Stimulated activated CD8-positive, alpha-beta memory T cell treated with anti-CD3 and anti-CD28 coated beads, Interleukin-15, amount 100 ng/mL, for 24 hours (primary cell): Measurements from ENCODE around the gene IFITM1.
"Not testable (repeated sequence)": the region's sequence is repeated elsewhere in the genome, so short reads cannot be mapped to it uniquely, and the experiment has no call there.

Experiments
- DNase-seq: peaks from one replicate; pipeline ENCODE4 v3.0.0-alpha.2; 2020; ENCODE audit warnings: low read depth

Gene IFITM1

DNA sequence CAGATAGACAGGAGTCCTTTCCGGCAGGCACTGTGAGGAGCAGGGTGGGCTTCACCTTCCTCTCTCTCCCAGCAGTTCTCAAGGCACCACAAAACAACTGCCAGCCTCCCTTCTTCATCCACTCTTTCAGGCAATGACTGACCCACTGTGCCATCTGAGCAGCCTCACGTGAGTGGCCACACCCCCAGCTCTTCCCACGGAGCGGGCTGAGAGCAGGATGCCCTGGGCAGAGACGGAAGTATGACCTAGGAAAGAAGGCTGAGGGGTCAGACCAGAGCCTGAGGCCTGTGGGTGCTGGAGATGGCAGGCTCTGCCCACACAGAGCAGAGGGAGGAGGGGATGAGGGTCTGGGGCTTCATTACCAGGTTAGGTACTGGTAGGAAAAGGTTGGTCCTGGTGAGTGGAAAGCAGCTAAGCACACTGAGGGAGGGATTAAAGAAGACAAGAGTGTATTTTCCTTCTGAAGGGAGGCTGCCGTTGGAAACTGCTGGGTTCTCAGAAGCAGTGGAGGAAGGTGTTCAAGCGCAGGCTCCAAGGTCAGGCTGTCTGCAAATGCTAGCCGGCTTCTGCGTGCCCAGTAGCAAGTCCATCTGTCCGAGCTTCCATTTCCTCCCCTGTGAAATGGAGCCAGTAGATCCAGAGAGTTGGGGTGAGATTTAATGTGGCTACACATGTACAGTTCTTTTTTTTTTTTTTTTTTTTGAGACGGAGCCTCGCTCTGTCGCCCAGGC is 31.0 kb upstream of the IFITM1 start:
- no peak for DNase-seq

- no peak for DNase-seq
These were observed 30.3 kb upstream of the IFITM1 start for GRCh38 chr11:283405-284104.

GRCh38 chr11:284105-285020 is 29.5 kb upstream of the IFITM1 start:
- DNase-seq, result no peak

- no peak for DNase-seq
These were observed 28.6 kb upstream of the IFITM1 start for GRCh38 chr11:285021-285893.

DNA sequence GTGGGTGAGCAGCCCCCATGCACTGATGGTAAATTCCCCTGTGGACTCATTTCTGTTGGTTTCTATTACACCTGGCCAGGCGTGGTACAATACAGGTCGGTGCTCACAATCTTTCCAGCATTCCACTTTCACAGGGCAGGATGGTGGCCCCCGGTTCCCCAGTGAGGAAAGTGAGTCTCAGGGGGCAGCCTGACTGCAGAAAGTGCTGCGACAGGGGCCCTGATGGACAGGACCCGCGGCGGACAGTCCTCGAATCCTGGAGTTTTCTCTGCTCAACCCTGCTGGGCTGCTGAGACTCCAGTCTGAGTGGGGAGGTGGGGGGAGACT is 28.0 kb upstream of the IFITM1 start:
- no peak for DNase-seq

DNA sequence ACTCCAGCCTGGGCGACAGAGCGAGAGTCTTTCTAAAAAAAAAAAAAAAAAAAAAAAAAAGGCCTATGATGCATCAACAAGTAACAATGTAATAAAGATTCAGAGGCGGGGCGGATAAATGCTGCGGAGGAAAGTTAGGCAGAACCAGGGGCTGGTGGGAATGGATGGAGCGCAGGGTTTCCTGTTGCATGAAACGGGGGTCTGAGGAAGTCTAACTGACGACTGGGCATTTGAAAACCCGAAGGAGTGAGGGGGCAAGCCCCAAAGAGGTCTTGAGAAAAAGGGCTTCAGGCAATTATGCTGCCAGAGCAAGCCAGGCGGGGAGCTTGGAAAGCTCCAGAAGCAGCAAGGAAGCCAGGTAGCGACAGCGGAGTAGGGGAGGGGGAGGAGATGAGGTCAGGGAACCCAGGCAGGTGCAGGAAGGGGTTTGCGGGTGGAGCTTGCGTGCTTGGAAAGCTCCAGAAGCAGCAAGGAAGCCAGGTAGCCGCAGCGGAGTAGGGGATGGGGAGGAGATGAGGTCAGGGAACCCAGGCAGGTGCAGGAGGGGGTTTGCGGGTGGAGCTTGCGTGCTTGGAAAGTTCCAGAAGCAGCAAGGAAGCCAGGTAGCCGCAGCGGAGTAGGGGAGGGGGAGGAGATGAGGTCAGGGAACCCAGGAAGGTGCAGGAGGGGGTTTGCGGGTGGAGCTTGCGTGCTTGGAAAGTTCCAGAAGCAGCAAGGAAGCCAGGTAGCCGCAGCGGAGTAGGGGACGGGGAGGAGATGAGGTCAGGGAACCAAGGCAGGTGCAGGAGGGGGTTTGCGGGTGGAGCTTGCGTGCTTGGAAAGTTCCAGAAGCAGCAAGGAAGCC is 26.6 kb upstream of the IFITM1 start:
- not testable (repeated sequence) for DNase-seq

DNA sequence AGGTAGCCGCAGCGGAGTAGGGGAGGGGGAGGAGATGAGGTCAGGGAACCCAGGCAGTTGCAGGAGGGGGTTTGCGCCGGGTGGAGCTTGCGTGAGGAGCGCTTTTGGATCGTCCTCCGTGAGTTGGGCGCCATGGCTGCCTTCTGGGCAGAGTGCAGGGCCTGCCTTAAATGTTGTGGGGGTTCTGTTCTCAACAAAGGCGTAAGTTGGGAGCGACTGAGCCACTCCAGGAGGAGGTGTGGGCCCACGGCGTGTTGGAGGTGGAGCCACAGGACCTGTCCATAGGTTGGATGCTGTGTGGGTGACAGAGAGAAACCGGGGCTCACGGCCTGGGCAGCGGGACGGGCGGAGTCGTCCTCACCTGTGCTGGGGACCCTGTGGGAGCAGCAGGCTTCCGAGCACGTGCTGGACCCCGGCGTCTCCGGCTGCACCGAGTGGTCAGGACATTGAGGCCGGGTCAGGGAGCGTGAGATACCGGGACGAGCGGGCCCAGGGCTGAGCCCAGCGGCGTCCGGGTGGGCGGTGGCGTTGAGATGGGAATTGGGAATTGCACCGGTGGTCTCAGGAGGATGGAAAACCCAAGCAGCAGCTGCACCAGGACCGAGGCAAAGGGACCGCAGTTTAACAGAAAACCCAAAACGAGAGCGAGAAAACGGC is 25.9 kb upstream of the IFITM1 start:
- no peak for DNase-seq

- DNase-seq, result no peak
These were observed 25.1 kb upstream of the IFITM1 start, which contains the start of gene PGGHG for GRCh38 chr11:288478-289397. Gene PGGHG, plus strand, starts transcription at chr11:289126. Its CDS starts 691 bp downstream, at chr11:289817.

DNA sequence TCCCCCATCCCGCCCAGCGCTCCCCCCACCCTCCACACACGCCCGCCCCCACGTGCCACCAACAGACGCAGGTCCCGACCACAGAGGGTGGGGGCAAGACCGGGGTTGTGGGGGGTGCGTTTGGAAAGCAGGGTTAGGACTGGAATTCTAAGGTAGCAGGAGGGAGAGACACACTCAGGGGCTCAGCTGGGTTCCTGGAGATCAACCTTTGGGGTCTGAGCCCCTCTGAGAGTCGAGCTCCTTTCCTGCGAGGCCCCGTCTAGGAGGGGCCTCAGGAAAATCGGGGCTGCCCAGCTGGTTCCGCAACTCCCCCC is 24.5 kb upstream of the IFITM1 start:
- no peak for DNase-seq

DNA sequence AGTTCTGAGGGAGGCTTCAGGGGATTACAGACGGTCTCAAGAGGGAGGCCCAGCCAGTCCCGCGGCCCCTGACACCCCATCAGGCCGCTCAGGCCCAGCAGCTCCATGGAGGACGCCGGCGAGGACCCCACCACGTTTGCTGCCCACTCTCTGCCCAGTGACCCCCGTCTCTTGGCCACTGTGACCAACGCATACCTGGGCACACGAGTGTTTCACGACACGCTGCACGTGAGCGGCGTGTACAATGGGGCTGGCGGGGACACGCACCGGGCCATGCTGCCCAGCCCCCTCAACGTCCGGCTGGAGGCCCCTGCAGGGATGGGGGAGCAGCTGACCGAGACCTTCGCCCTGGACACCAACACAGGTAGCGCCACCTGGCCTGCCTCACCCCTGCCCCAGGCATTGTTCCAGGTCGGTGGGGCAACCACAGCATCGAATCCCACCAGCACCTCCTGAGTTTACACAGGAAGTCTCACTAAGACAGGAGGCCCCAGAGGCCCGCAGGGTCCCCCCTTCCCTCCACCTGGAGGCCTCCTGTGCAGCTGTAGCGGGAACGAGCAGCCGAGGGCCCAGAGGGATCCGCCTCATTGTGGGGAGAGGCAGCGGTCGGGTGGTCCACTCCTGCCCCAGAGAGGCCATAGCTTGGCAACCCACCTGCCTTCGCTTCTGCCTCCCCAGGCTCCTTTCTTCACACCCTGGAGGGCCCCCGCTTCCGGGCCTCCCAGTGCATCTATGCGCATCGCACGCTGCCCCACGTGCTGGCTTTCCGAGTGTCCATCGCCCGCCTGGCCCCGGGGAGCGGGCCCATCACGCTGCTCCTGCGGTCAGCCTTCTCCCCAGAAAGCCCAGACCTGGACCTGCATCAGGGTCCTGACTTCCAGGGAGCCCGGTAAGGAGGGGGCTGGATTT is 23.9 kb upstream of the IFITM1 start:
- DNase-seq, result no peak

DNA sequence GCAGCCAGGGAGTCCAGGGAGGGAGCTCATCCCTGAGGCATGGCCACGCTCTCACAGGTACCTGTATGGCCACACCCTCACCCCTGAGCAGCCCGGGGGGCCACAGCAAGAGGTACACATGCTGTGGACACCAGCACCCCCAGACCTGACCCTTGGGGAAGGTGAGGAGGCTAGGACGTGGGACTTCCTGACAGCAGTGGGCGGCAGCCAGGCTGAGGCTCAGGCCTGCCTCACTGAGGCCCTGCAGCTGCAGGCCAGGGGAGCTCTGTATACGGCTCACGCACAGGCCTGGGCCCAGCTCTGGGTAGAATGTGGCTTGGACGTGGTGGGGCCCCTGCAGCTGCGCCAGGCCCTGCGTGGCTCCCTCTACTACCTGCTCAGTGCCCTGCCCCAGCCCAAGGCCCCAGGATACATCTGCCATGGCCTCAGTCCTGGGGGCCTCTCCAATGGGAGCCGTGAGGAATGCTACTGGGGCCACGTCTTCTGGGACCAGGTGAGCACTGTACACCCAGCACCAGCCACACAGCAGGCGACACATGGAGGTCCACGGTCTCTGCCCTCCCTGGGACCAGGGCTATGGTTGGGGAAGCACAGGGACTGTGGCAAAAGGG is 23.1 kb upstream of the IFITM1 start:
- DNase-seq, result no peak

DNA sequence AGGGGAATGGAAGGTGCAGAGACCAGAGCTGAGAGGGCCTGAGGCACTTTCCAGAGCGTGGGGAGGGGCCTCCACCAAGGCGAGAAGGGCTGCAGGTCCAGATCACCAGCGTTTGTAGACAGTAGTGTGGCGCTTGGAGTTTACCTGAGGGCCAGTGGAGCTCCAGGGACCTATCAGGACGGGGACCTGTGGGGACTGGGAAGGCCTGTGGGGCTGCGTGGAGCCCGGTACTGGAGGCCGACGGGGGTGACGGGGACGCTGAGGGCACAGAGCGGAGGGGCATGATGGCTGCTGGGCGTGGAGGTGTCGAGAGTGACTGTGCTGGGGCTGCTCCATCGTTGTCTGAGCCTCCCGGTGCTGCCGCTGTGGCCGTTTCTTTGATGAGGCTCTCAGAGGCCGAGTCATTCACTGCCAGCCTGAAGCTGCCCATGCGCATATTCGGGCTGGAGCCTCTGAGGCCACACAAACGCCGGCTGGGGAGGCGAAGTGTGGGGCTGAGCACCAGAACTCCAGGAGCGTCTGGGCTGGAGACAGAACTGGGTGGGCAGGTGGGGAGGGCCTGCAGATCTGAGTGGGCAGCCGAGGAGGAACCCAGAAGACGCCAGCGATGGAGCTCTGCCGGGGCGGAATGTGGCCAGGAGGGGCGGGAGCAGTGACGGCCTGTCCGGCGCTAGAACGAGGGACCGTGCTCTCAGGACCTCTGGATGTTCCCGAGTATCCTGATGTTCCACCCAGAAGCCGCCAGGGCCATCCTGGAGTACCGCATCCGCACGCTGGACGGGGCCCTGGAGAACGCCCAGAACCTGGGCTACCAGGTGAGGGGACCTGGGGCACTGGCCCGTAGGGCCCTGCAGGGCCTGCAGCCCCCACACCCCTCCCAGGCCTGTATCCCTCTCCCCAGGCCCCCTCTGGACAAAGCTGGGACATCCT is 22.3 kb upstream of the IFITM1 start:
- no peak for DNase-seq

DNA sequence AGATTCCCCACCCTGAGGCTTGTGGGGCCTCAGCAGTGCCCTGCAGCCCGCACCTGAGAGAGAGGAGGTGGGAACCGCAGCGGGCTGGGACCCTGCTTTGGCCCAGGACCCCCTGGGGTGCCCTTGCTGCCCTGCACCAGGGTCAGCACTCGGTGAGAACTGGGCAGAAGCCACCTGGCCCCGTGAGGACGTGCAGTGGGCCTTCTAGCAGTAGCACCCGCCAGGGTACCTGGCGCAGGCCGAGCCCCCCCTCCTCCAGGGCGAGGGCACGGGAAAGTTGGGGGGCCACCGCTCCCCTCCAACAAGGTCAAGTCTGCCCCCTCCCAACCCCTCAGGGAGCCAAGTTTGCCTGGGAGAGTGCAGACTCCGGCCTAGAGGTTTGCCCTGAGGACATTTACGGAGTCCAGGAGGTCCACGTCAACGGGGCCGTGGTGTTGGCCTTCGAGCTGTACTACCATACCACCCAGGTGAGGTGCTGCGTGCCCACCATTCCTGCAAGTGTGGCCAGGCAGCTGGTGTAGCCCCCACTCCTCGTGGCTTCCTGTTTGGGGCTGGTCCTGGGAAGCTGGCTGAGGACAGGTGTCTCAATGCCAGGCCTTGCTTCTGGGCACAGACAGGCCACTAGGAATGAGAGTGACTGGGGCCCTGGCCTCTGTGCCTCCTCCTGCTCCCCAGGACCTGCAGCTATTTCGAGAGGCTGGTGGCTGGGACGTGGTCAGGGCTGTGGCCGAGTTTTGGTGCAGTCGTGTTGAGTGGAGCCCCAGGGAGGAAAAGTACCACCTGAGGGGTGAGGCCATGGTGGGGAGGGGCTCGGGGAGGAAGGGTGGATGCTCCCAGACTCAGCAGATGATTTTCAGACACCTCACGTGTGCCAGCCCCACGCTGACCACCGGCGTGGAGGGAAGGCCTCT is 21.4 kb upstream of the IFITM1 start:
- DNase-seq, result no peak

DNA sequence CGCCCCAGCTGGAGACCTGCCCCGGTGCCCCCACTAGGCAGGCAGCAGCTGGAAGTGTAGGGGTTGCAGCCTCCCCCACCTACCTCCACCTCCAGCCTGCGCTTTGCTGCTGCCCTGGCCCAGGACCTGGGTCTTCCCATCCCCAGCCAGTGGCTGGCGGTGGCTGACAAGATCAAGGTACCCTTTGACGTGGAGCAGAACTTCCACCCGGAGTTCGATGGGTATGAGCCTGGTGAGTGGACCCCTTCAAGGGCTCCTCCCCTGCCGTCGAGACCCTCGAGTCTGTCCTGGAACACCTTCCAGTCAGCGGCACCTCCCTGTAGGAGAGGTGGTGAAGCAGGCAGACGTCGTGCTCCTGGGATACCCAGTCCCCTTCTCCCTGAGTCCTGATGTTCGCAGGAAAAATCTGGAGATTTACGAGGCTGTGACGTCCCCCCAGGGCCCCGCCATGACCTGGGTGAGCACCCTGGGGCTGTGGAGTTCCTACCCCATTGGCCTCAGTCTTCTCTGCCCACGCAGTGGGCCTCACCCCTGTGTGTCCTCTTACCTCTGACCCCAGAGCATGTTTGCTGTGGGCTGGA is 20.5 kb upstream of the IFITM1 start:
- DNase-seq, result no peak
